K562 (cell line): ENCODE data around the gene PAN3. TPM values are rescaled to one million over a fixed set of nuclear protein-coding genes. Genes with fewer than 3 reads are reported as not detected.

Source experiments
- ATAC-seq: fragments of 200-7000 bp; cut with Tn5 transposase; 3 replicates; pipeline ENCODE4 v1.9.1; 2020; ENCODE audit warnings: moderate library complexity
- BruUV-seq: library from RNA; stranded (reverse); fragments of 400-500 nt; replicated peaks from 2 replicates; lab custom pipeline; 2021; lab: Mats Ljungman, UMichigan
- CTCF ChIA-PET: fragments of 300-600 bp; formaldehyde crosslinking; extraction: SDS; loops from one replicate; lab custom pipeline; 2021; ENCODE audit warnings: low intra/inter-chr PET ratio; lab: Yijun Ruan, JAX
- POLR2A ChIA-PET: fragments of 300-600, 350-650 bp; sonication (Branson Sonifier 250); formaldehyde crosslinking; extraction: SDS; loops from one replicate; lab custom pipeline; 2021; ENCODE audit warnings: antibody characterized with exemption, inconsistent platforms; lab: Yijun Ruan, JAX
- DNase-seq, 4 experiments: peaks; one replicate each; pipeline versions ENCODE4 v3.0.0 to v3.0.0-alpha.2; 2011 to 2018; ENCODE audit warnings: low spot score in 3 of 4, mixed read lengths in 3 of 4; ENCODE audit errors: extremely low read depth in 1 of 4
- FAIRE-seq: peaks from 2 replicates; lab custom pipeline; 2011; peaks lifted over from hg19 to GRCh38; lab: Jason Lieb, UNC
- H2AFZ ChIP-seq: 2 replicates; pipeline ENCODE4 v1.6.0; 2011; ENCODE audit warnings: low read depth, low read length, control low read depth, inconsistent platforms
- H3K27ac ChIP-seq: fragments of 200-600 bp; 3 replicates; pipeline ENCODE4 v1.8.0; 2011; ENCODE audit warnings: low read depth, mild to moderate bottlenecking, control low read depth, inconsistent platforms, low read length, moderate library complexity, mixed read lengths; ENCODE audit errors: extremely low read depth
- H3K27me3 ChIP-seq, 2 experiments: fragments of 300-600 bp in 1 of 2; 2 replicates in 1 of 2; 3 replicates in 1 of 2; pipeline versions ENCODE4 v1.6.0 to v1.8.0; 2011; ENCODE audit warnings: inconsistent platforms in 2 of 2, low read length in 2 of 2, mild to moderate bottlenecking in 1 of 2, mixed read lengths in 1 of 2, moderate library complexity in 1 of 2; ENCODE audit not compliant: control insufficient read depth in 2 of 2, insufficient read depth in 2 of 2
- H3K36me3 ChIP-seq: fragments of 300-600 bp; 3 replicates; pipeline ENCODE4 v1.8.0; 2011; ENCODE audit warnings: mild to moderate bottlenecking, low read length, inconsistent platforms; ENCODE audit not compliant: control insufficient read depth, insufficient read depth
- H3K4me1 ChIP-seq, 2 experiments: fragments of 200-600 bp in 1 of 2; replicated peaks in 1 of 2; 2 replicates in 1 of 2; 3 replicates in 1 of 2; pipeline versions ENCODE4 v1.5.1 to v1.8.0; 2011; ENCODE audit warnings: inconsistent platforms in 2 of 2, low read length in 2 of 2, mild to moderate bottlenecking in 1 of 2, mixed read lengths in 1 of 2, moderate library complexity in 1 of 2; ENCODE audit not compliant: control insufficient read depth in 2 of 2, insufficient read depth in 2 of 2
- H3K4me2 ChIP-seq: 2 replicates; pipeline ENCODE4 v1.6.1; 2011; ENCODE audit warnings: low read length, control low read depth, inconsistent platforms, mixed read lengths; ENCODE audit not compliant: insufficient read depth
- H3K4me3 ChIP-seq: fragments of 200-600 bp; sonication (generic), shearing (Covaris generic); 2 replicates; pipeline ENCODE4 v1.5.1; 2016; ENCODE audit warnings: control low read depth, inconsistent platforms
- H3K79me2 ChIP-seq: fragments of 200-600 bp; 3 replicates; pipeline ENCODE4 v1.8.0; 2011; ENCODE audit warnings: low read length, inconsistent platforms; ENCODE audit not compliant: control insufficient read depth, insufficient read depth
- H3K9ac ChIP-seq, 2 experiments: 2 replicates each; pipeline versions ENCODE4 v1.6.0 to v1.6.1; 2011; ENCODE audit warnings: low read depth in 2 of 2, low read length in 2 of 2, control low read depth in 1 of 2, inconsistent platforms in 1 of 2, mild to moderate bottlenecking in 1 of 2, mixed read lengths in 1 of 2; ENCODE audit not compliant: insufficient read depth in 1 of 2
- H3K9me1 ChIP-seq: one replicate; pipeline ENCODE4 v1.6.0; 2011; ENCODE audit warnings: inconsistent platforms, mild to moderate bottlenecking, low read length, moderate library complexity; ENCODE audit not compliant: control insufficient read depth, insufficient read depth
- H3K9me3 ChIP-seq: replicated peaks from 2 replicates; pipeline ENCODE4 v1.5.1; 2011; ENCODE audit warnings: low read depth, low read length, inconsistent platforms; ENCODE audit not compliant: control insufficient read depth, insufficient read depth
- H4K20me1 ChIP-seq: replicated peaks from 2 replicates; pipeline ENCODE4 v1.6.1; 2011; ENCODE audit warnings: low read length, inconsistent platforms, mixed read lengths; ENCODE audit not compliant: control insufficient read depth, insufficient read depth
- ARID3B ChIP-seq: fragments of 250-450 bp; sonication (Bioruptor Pico); IDR thresholded peaks from 2 replicates; pipeline ENCODE4 v1.4.0; 2020; ENCODE audit warnings: borderline replicate concordance
- EGR1 ChIP-seq: fragments of 450-650 bp; conservative IDR thresholded peaks from 2 replicates; pipeline ENCODE4 v1.6.1; 2017; ENCODE audit warnings: mild to moderate bottlenecking
- EP300 ChIP-seq: IDR thresholded peaks from 2 replicates; pipeline ENCODE4 v1.6.1; 2012; ENCODE audit warnings: low read length, improper control_type of control experiment
- GABPA ChIP-seq: fragments of 200-800 bp; sonication (Bioruptor generic); conservative IDR thresholded peaks from 2 replicates; pipeline ENCODE4 v1.6.1; 2016; ENCODE audit warnings: low read depth, missing genetic modification characterization, missing compliant biosample characterization
- MAFG ChIP-seq: fragments of 450-650 bp; conservative IDR thresholded peaks from 2 replicates; pipeline ENCODE4 v1.6.1; 2016; ENCODE audit warnings: missing genetic modification characterization, missing compliant biosample characterization
- RREB1 ChIP-seq: fragments of 250-450 bp; sonication (Bioruptor Pico); IDR thresholded peaks from 2 replicates; pipeline ENCODE4 v1.4.0; 2020
- SNIP1 ChIP-seq: fragments of 450-650 bp; IDR thresholded peaks from 2 replicates; pipeline ENCODE4 v1.7.1; 2017; ENCODE audit warnings: low read depth, mild to moderate bottlenecking
- XRCC3 ChIP-seq: fragments of 450-650 bp; IDR thresholded peaks from 2 replicates; pipeline ENCODE4 v1.6.1; 2017; ENCODE audit warnings: mild to moderate bottlenecking, moderate library complexity
- WGBS: fragments of 100-300 bp; shearing (Covaris generic); methylation state at CpG from one replicate; pipeline ENCODE4 v1.1.6; 2016; ENCODE audit warnings: low coverage, mixed read lengths; ENCODE audit not compliant: insufficient coverage; ENCODE audit errors: missing lambda C conversion rate; 5-methylcytosine and 5-hydroxymethylcytosine counted together
- in situ Hi-C: fragments of 300-500 bp; cut with MboI; formaldehyde crosslinking; loops from 4 replicates; pipeline ENCODE4 v1.15.0; 2018; ENCODE audit warnings: inconsistent platforms, mixed read lengths
- intact Hi-C: fragments of 100-400 bp; cut with micrococcal nuclease; formaldehyde crosslinking; loops from 2 replicates; pipeline ENCODE4 v1.14.2; 2022
- polyA plus RNA-seq, 8 experiments: library from polyadenylated mRNA; depleted of rRNA in 4 of 8; stranded (reverse) in 5 of 8; unstranded in 3 of 8; fragments of >200 nt; fragmentation: Nextera tagmentation in 2 of 8; fragmentation: Illumina TruSeq in 1 of 8; extraction: Ambion mirVana in 2 of 8; extraction: Trizol in 1 of 8; gene quantifications; 2 replicates each; pipeline versions ENCODE4 v1.2.1 to v1.2.3, GENCODE V29; 2011 to 2014; ENCODE audit warnings: inconsistent platforms in 1 of 8, missing spikeins in 1 of 8
- total RNA-seq, 7 experiments: library from RNA; depleted of rRNA in 6 of 7; stranded (reverse); fragments of >200 nt in 6 of 7; fragmentation: Illumina TruSeq in 2 of 7; extraction: Trizol in 2 of 7; gene quantifications; 2 replicates each; pipeline versions ENCODE4 v1.2.1 to v1.2.3, GENCODE V29; 2011 to 2021; ENCODE audit warnings: low replicate concordance in 1 of 7

Gene PAN3
- total and polyA plus RNA-seq, 9 of the 15 experiments (the other 6 are each of a cell fraction or from before 2014, with no cell fraction given), result 7.2 to 19.9 (median 11.6) TPM

GRCh38 chr13:28166257-28166656 is 27.9 kb downstream of the PAN3 start:
- 43% methylated on average over 1 of the region's 1 CpG for WGBS
- Histone ChIP-seq H3K27ac (no peak overlapping the region), H3K36me3 (no peaks in the 10 kb centered on the region), H3K9me1 (no peaks in the 10 kb centered on the region), H3K4me1 (peaks cover 4 to 8% of the 10 kb centered on the region in 2 experiments; a peak in 3 of 5 replicates), H3K9me3 (no peaks in the 10 kb centered on the region), H3K4me2 (no peak overlapping the region), H3K9ac (no peak overlapping the region), H2AFZ (no peak overlapping the region), H3K79me2 (peaks cover 72% of the 10 kb centered on the region), H3K27me3 (no peaks in the 10 kb centered on the region), H4K20me1 (peaks cover 10% of the 10 kb centered on the region), H3K4me3 (no peak overlapping the region)
- CTCF ChIA-PET, result no interaction called here
- POLR2A ChIA-PET, result no interaction called here
- BruUV-seq, result no TSS peak
- in situ Hi-C loops, result no loop called here
- ATAC-seq (peak; percentile 82), DNase-seq (peak in 3 of 4 experiments; percentile 9 to 39 (median 16)), FAIRE-seq (peak; percentile 42)
- intact Hi-C loops, result no loop called here
- no peak for TF ChIP-seq RREB1 (CRISPR knock-in tag)
- TF ChIP-seq XRCC3, result no peak
- no peak for TF ChIP-seq MAFG (tag)
- no peak for TF ChIP-seq GABPA (tag)
- TF ChIP-seq EP300, result no peak
- no peak for TF ChIP-seq ARID3B
- no peak for TF ChIP-seq EGR1
- TF ChIP-seq SNIP1, result no peak
